Cerebellar nuclear complex (tissue), 1 donor: Measurements from ENCODE around the gene SH3PXD2A.

Source experiments
- DNase-seq, 2 experiments: peaks; one replicate each; lab custom pipeline; 2025; lab: John Stamatoyannopoulos, UW

Gene SH3PXD2A

GRCh38 chr10:103812432-103812831, 42.9 kb downstream of the SH3PXD2A start:
- no peak for DNase-seq

GRCh38 chr10:103812004-103812403, 43.4 kb downstream of the SH3PXD2A start:
- DNase-seq = no peak

GRCh38 chr10:103811463-103811862, 43.9 kb downstream of the SH3PXD2A start:
- DNase-seq = no peak

GRCh38 chr10:103808780-103809179, 46.6 kb downstream of the SH3PXD2A start:
- DNase-seq = no peak

GRCh38 chr10:103807996-103808395, 47.4 kb downstream of the SH3PXD2A start:
- no peak for DNase-seq

GRCh38 chr10:103806395-103807187, 48.8 kb downstream of the SH3PXD2A start:
- no peak for DNase-seq

GRCh38 chr10:103805781-103806180, 49.6 kb downstream of the SH3PXD2A start:
- no peak for DNase-seq

GRCh38 chr10:103804871-103805270, 50.5 kb downstream of the SH3PXD2A start:
- DNase-seq = no peak

- DNase-seq = no peak
Measured at GRCh38 chr10:103803941-103804340, 51.4 kb downstream of the SH3PXD2A start.

- DNase-seq = no peak
Measured at GRCh38 chr10:103802637-103803353, 52.6 kb downstream of the SH3PXD2A start.

GRCh38 chr10:103802081-103802480, 53.3 kb downstream of the SH3PXD2A start:
- DNase-seq = no peak

GRCh38 chr10:103800789-103801540, 54.4 kb downstream of the SH3PXD2A start:
- DNase-seq = no peak

- DNase-seq = no peak
Measured at GRCh38 chr10:103800089-103800488, 55.3 kb downstream of the SH3PXD2A start.

GRCh38 chr10:103799341-103799740, 56.0 kb downstream of the SH3PXD2A start:
- DNase-seq = no peak

GRCh38 chr10:103798511-103798910, 56.9 kb downstream of the SH3PXD2A start:
- DNase-seq = no peak

- no peak for DNase-seq
Measured at GRCh38 chr10:103797857-103798256, 57.5 kb downstream of the SH3PXD2A start.

GRCh38 chr10:103795634-103796270, 59.6 kb downstream of the SH3PXD2A start:
- no peak for DNase-seq

GRCh38 chr10:103794996-103795395, 60.4 kb downstream of the SH3PXD2A start:
- no peak for DNase-seq

GRCh38 chr10:103793920-103794883, 61.2 kb downstream of the SH3PXD2A start:
- no peak for DNase-seq

- DNase-seq = no peak
Measured at GRCh38 chr10:103793429-103793828, 61.9 kb downstream of the SH3PXD2A start.

GRCh38 chr10:103792547-103792946, 62.8 kb downstream of the SH3PXD2A start:
- no peak for DNase-seq
